HG02970 (cell line): ENCODE measurements around the gene ALK.

ENCODE experiments used
- ATAC-seq: cut with Tn5 transposase; IDR thresholded peaks from one replicate; pipeline ENCODE4 v1.9.1; 2021; ENCODE audit warnings: mild to moderate bottlenecking, moderate library complexity, moderate number of reproducible peaks; ENCODE audit not compliant: unreplicated experiment, low FRiP score

Gene ALK

DNA sequence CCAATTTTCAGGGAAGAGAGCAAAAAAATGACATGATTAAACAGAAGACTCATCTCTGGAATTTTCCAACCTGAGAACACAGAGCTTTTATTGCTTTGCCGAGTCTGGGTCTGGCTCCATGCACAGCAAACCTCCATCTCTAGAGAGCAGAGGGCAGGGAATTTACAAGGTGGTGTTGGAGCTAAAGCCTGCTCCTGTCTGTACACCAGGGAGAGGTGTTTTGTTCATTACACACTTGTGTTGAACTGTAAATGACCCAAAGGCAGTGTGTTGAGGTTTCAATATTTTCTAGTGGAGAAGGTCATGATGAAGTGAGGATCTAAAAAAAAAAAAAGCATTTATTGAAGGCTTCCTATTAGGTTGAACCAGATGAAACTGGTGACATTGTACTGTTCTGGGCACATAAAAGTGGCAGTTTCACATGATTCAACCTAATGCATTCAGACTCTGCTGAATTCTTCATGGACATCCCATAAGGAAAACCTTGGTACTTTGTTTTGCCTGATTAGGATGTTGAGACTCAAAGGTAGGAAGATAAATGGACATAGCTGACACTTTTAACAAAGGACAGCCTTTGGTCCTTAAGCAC, 567.9 kb downstream of the ALK start:
- ATAC-seq, result no peak

DNA sequence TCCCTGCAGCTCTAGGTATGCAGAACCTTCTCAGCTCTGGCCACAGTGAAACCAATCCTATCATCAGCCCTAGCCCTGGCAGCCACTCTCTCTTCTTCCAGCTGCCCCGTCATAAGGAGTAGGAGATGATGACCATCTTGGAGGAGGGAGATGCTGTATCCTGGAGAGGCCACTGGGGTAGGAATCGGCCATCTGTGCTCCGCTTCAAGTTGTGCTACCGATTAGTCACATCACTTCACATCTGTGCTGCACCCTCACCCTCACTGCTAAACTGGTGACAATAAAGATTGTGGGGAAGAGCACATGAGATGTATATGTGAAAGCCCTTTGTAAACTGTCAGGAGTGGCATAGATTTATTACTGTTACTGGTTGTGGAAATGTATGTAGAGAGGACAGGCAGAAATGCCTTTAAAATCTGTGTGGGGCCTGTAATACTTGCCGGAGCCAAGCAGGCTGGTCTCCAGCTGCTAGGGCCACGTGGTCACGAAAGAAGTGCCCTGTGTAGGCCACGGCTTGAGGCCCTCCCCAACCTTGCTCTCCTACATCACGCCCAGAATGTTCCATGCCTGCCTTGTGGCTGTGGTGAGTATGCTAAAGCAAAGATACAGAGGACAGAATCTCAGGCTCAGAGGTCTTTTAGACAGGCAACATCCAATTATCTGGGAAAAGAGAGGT, 569.3 kb downstream of the ALK start:
- ATAC-seq, result no peak

DNA sequence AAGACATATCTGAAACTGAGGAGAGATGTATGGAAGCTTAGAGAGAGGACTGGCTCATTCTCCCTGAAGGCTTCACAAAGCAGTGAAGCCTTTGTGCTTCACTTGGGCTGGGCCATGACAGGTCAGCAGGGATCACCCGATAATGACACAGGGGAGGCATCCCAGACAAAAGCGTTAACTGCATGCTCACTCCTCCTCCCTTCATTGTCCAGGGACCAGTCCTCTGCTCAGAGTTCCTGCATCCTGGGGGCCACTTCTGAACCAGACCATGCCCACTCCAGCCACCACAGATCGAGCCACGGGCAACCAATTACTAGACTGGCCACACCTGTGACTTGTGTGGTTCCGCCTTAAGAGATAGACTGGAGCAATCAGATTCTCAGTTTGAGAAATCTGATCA, 570.1 kb downstream of the ALK start:
- no peak for ATAC-seq

DNA sequence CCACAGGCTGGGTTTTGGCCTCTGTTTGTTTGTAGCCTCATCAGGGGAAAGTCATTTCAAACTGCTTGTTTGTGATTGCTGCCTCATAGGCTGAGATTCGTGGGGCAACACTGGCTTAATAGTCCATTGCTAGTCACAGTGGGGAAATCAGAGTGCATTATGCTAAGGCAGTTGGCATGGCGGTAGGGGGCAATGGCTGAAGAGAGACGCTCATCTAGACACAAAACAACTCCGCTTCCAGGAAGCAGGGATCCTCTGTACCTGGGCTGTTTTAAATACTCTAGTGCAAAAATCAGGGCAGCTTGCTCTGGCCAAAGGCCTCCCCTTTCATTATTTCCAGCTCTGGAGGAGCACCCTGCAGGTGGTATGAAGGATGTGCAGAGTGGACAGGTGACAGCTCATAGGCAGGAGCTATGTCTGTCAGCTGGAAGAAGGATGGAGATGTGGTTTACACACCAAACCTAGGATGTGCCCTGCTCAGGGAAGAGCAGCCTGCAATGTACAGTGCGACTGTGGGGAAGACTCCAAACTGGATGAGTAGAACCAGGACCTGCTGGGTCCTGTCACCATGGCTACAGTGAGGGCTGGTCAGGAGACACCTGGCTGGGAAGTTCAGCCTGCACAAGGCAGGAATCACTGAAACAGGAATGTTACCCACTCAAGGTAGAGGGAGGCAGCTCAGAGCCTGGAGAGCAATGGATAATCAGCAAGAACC, 571.9 kb downstream of the ALK start:
- ATAC-seq, result no peak

DNA sequence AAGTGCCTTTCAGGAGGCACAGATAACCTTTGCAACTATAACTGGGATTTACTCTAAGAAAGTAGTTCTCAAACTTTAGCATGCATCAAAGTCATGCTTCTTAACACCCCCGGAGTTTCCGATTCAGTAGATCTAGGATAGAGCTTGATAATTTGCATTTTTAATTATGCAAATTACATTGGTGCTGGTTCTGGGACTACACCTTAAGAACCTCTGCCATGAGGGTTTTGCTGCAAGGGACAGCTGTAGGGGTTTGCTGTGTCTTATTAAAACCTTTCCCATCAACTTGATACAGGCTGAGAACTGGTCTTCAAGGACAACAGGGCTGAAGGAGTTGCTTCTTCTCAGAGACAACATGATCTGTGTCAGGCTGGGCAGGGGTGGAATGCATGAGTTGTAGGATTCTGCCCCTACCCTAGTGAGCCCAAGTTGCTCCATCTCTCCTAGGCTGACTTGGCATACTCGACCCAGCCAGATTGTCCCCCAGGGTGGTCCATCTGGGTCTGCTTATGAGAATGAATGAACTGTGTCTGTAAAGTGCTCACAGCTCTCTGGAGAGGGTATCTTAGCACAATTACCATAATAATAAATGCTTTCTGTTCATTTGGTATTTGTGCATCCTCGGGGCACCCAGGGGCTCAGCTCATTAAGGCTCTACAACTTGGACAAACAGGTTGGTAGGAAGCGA, 573.5 kb downstream of the ALK start:
- ATAC-seq, result no peak

- no peak for ATAC-seq
Measured at GRCh38 chr2:29345236-29345635, 576.1 kb downstream of the ALK start.

DNA sequence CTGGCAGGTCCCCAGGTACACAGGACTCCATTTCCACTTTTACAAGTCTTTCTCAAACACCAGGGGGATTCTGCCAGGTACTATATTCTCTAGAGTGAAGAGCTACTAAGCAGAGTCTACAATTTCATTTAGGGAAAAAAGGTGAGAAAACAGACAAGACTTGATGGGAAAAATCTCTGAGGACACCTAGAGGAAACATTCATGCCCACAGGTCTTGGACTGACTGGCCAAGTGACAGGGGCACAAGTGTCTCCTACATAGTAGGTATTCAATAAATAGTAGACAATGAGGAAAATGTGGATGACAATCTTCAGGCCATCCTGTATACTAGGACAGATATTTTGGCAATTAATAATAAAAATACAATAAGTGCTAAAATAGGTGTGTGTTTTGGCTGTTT, 577.6 kb downstream of the ALK start:
- no peak for ATAC-seq

GRCh38 chr2:29336341-29337241, 584.8 kb downstream of the ALK start:
- ATAC-seq, result no peak

DNA sequence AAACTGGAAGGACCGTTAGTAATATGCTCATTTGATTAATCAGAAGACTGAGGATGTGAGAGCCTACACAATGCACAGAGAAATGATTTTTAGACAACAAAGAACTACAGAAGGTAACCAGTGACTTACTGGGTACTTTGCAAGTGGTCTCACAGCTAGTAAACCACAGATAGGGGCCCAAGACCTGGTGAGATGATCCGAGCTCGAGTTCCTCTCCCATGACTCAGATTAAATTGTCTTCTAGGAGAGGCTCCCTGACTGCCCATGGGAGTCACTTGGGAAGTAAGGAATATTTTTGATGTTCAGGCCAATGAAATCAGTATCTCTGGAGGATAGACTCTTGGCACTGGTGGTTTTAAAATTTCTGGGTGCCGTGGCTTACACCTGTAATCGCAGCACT, 586.0 kb downstream of the ALK start:
- ATAC-seq, result no peak

DNA sequence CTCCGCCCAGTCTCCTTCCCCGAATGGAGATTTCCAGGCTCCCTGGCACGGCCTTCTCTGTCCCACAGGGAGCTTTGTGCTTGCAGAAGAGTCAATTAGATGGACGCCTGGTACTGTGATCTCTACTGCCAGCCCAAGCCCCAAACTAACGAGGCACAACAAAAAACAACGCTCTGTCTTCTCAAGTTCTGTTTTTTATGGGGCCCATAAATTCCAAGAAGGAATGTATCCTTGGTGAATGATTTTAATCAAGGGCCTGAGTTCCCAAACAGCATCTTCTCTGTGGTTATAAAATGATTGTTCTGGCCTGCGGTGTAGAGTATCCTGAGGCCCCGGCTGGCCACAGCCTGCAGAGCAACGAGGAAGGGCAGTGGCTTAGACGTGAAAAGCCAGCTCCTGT, 586.7 kb downstream of the ALK start:
- no peak for ATAC-seq

- ATAC-seq, result no peak
Measured at GRCh38 chr2:29332540-29332939, 588.8 kb downstream of the ALK start.

- ATAC-seq, result no peak
Measured at GRCh38 chr2:29329899-29330298, 591.5 kb downstream of the ALK start.

DNA sequence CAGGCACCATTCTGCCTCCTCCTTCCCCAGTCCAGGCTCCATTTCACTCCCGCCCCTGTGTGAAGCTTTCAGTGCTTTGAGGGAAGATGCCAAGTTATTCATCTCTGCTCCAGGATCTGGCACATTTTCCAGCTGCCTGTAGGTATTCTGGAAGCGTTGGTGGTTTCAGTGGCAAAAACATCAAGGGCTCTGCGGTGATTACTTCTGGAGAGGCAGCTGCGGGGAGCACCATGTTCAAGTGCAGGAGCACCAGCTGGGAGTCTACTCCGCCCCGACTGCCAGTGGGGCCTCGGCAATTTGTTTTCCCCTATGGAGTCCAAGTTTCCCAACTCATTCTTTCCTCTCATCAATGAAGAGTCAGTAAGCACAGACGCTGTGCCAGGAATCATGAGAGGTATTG, 594.5 kb downstream of the ALK start:
- ATAC-seq, result no peak

DNA sequence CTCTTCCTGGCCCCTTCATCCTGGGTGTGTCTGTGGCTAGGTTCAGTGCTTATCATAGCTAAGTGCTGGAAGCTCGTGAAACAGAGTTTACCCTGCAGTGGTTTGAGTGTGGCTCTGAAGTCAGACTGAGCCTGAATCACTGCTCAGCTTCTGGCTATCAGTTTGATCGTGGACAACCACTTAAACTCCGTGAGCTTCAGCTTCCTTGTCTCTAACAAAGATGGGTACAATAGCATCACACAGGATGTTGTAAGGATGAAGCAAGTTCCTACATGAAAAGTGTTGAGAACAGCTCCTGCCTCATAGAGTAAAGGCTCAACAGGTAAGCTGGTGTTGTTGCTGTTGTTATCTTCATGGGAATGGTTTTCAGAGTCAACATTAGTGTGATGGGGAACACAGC, 595.8 kb downstream of the ALK start:
- no peak for ATAC-seq

- no peak for ATAC-seq
Measured at GRCh38 chr2:29323961-29324360, 597.4 kb downstream of the ALK start.

- no peak for ATAC-seq
Measured at GRCh38 chr2:29323301-29323700, 598.1 kb downstream of the ALK start.

GRCh38 chr2:29322011-29322410, 599.4 kb downstream of the ALK start:
- ATAC-seq, result no peak

DNA sequence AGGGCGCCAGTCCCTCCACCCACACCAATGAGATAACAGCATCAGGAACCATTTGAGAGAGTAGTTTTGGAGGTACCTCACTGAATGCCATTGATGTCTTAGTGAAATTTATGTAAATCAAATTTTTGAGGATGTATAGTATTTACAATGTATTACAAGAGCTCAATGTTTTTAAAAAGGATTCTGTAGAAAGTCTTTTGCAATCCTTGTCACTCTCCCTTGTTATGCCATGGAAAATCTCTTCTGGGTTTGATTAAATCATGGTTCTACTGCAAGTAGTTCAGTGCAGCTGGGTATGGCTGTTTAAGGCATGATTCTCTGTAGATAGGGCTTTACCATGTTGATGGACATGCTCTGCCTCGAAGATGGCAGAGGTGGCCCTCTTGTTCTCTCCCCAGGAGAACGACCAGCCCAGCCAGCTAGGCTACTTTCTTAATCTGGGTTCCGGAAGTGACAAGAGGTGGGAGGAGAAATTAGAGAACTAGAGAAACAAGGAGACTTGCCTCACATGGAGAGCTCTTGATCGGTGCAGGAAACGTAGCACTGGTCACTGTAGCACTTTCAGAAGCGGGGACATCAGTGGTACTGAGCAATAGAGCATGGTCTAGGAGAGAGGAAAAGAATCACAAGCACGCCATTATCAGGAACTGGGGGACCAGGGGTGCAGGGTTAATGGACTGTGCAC, 603.4 kb downstream of the ALK start:
- ATAC-seq, result no peak

DNA sequence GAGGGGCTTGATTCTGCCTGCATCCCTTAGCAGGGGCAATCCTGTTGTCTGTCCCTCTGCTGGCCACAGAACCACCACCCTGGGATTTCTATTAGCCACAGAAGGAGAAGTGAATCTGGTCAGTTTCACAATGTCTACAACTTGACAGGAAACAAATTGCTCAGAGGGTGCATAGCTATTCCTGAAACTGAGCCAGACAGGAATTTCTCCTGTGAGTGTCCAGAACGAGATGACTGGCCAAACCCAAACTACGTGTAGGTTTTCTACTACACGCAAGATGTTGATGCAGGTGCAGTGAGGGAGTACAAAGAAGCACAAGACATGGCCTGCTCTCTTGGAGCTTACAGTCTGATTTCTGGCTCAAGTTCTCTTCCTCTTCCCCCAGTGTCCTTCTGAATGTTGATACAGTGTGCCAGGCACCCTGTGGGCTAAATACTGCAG, 604.3 kb downstream of the ALK start:
- ATAC-seq, result no peak
